ENCODE results near the gene MLF2.

MLF2 gene

GRCh38 chr12:6752921-6753771 is at the start of gene MLF2:
Gene MLF2 (minus strand): TSS chr12:6753141. CDS start chr12:6752334, 807 bp downstream.
- peak; percentile 81 for DNase-seq

DNA sequence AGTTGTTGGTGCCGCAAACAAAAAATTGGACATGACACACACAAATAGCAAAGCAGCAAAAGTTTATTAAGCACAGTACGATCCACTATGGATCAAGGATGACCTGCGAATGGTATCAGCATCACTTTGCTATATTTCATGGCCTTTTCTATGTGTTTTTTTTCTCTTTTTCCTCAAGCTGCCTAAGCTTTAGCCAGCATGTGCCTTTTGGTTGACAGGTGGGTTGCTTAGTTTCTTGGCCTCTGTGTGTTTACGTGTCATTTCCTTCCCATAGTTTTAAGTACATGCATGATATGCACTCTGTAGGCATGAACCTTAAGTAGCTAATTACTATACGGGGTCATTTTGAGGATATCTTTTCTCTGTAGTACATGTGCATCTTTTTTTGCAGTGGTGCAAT is 46.2 kb upstream of the MLF2 start:
- no peak for DNase-seq

DNA sequence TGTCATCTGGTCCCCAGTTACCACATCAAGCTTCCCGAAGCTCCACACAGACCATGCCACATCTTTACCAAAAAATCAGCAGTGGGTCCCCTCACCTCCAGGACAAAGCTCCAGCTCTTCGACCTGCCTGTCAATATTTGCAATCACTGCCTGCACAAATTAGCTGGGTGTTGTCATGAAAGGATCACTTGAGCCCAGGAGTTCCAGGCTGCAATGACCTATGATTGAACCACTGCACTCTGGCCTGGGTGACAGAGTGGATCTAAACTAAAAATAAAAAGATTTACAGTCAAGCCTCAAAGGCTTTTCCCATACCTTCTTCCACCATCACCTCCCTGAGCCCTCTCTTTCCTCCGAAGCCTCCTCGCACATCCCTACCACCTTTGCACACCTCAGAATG is 43.6 kb upstream of the MLF2 start:
- DNase-seq = no peak

GRCh38 chr12:6795088-6795487 is 42.1 kb upstream of the MLF2 start:
- no peak for DNase-seq

GRCh38 chr12:6792522-6793201 is 39.7 kb upstream of the MLF2 start:
- DNase-seq = no peak

DNA sequence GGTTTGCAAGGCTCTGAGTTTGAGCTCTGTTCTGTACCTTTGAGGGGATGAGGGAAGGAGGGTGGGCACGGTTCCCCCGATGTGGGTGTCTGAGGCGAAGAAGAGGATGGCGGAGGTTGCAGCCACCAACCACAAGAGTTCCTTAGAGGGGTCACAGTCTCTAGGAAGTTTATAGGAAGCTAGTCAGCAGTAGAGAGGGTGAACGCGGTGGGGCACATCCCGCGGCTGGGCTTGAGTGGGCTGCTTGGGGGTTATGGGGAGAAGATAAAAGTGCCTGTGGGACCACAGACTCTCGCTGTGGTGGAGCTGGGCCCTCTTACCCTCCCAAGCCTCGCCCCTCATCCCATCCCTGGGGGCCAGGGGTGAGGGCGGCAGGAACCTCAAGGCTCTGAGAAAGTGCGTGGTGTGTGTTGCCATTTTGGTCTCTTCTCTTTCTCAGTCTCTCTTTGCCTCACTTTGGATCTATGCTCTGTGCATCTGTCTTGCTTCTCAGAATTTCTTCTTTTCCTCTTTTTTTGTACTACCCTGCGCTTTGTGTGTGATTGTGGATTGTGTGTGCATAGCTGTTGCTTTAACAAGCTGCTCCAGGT is 39.1 kb upstream of the MLF2 start:
- DNase-seq = no peak

DNA sequence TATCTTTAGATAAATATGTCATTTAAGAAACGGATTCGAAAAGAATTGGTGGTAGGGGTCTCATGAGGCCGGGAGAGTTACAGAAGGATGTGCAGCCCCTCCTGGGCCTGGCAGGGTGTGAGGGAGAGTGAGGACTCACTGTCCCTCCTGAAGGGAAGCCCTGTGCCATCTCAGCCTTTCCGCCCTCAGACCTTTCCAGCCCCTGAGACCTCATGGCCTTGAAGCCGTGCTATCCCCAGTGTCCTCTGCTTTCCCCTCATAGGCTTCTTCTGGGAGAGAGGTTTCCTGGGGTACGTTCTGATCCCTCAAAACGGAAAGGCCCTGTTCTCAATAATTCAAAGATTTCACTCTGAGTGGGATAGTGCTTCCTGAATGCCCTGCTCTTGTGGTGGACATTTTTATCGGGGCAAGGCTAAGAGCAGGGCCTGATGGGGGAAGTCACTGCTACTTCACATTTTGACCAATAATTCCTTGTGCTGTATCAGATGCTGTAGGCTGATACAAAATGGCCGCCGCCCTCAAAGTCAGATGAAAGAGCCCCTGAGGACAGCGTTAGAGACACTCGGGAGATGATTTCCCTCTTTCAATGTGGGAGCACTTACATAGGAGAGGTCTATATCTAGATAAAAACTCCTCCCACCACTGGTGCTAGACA is 37.7 kb upstream of the MLF2 start:
- DNase-seq = no peak

DNA sequence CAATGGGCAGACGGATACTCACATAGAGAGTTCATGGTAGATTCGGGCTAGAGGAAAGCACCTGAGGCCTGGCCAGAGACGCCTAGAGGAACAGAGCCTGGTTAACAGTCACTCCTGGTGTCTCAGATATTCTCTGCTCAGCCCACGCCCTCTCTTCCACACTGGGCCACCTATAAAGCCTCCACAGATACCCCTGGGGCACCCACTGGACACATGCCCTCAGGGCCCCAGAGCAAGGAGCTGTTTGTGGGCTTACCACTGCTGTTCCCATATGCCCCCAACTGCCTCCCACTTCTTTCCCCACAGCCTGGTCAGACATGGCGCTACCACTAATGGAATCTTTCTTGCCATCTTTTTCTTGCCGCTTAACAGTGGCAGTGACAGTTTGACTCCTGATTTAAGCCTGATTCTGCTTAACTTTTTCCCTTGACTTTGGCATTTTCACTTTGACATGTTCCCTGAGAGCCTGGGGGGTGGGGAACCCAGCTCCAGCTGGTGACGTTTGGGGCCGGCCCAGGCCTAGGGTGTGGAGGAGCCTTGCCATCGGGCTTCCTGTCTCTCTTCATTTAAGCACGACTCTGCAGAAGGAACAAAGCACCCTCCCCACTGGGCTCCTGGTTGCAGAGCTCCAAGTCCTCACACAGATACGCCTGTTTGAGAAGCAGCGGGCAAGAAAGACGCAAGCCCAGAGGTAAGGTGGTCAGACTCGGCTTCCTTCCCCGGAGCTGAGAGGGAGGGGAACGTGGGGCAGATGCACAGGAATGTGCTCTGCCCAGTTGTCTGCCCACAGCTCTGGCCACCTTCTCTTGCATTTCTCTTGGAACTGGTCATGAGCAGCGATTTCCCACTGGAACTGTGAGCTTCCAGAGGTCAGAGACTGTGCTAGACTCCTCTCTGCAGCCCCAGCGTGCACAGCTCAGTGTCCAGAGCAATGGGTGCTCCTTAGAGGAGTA is 36.3 kb upstream of the MLF2 start, which contains the start of gene CD4:
Gene CD4, plus strand, starts transcription at position 557 of the 953 bp plus-strand sequence. CDS start 10,611 bp downstream, outside the sequence.
- DNase-seq = no peak

DNA sequence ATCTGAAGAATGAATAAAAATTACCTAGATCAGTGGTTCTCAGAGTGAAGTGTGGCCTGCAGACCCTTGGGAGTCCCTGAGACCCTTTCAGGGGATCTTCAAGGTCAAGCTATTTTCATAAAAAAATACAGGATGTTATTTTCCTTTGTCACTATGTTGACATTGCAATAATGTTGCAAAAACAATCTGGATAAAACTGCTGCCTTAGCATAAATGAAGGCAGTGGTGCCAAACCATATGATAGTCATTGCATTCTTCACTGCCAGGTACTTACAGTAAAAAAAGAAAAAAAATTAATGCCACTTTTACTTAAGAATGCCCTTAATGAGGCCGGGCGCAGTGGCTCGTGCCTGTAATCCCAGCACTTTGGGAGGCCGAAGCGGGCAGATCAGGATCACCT is 34.4 kb upstream of the MLF2 start:
- no peak for DNase-seq

DNA sequence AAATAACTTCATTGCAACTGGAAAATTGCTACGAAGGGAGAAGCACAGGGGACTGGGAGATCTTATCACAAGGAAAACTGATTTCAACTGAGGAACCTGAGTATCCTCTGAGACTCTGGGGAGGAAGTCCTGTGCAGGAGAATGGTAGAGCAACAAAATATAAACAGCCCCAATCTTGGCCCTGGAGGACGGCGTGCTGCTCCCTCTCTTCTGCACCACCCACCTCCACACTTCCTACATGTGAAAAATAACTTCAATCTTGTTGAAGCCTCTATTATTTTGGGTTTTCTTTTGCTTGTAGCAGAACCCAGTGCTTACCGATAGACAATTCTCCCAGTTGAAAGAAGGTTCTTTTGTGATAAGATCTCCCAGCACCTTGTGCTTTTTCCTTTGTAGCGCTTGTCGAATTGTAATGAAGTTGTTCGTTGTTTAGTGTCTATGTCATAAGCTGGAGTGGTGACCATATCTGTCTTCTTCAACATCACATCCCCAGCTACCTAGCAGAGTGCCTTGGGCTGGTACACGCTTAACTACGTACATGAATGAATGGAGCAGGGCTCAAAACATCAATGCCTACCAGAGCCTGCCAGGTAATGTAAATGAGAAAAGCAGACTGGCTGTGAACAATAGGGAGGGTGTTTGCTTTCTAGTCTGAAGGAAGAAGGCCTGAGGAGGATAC is 33.6 kb upstream of the MLF2 start:
- DNase-seq = no peak

GRCh38 chr12:6784761-6785160 is 31.8 kb upstream of the MLF2 start:
- no peak for DNase-seq

GRCh38 chr12:6784296-6784695 is 31.4 kb upstream of the MLF2 start:
- no peak for DNase-seq

DNA sequence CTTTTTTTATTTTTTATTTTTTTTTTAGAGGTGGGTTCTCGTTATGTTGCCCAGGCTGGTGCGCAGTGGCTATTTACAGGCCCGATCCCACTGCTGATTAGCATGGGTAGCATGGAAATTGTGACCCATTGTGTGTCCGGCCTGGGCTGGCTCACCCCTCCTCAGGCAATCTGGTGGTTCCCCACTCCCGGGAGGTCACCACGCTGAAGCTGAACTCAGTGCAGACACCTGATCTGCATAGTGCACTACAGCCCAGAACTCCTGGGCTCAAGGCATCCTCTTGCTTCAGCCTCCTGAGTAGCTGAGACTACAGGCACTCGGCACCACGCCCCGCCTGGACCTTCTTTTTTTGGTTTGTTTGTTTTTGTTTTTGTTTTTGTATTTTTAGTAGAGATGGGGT is 30.9 kb upstream of the MLF2 start:
- DNase-seq = no peak

DNA sequence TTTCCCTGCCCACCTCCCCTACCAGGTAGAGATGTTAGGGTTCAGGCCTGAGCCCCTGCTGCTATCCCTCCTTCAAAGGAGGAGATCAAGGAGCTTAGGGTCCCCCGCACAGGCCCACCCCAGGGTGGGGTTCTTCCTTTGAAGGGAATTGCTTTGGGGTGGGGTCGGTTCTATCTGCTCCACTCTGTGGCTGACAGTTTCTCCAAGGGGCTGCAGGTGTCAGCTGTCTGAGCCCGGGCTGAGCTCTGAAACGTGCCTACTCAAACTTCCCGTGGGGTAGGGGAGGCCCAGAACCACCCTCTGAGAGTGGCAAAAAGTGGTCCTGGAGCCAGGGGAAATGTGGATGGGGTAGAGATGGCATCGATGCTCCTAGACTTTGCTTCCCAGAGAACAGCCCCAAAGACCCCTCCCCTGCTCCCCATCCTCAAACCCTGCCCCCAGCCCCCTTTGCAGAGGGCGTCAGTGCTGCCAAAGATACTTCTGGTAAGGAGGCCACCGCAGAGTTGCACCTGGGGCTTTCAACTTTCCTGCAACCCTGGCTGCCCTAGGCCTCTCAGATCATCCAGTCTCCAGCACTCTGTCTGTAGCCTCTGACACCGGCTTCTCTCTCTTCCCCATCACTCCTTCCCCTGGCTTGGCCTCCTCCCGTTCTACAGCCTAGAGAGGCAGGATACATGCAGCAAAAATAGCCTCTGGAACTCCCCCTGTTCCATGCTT is 30.1 kb upstream of the MLF2 start:
- DNase-seq = no peak

DNA sequence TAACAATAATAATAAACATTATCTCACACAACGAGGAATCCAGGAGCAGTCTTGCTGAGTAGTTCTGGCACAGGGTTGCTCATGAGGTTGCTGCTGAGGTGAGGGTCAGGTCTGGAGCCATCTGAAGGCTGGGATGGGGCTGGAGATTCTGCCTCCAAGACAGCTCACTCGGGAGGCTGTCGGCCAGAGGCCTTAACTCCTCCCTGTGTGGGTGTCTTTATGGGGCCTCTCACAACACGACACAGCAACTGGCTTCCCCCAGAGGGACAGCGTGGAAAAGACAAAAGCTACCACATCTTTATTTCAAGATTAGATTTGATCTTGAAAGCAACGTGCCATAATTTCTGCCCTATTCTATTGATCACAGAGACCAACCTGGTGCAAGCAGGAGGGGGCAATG is 29.2 kb upstream of the MLF2 start:
- no peak for DNase-seq

GRCh38 chr12:6780573-6780972 is 27.6 kb upstream of the MLF2 start:
- DNase-seq = no peak

- no peak for DNase-seq
Observed at GRCh38 chr12:6779708-6780432, 26.9 kb upstream of the MLF2 start.

GRCh38 chr12:6778574-6779550 is 25.9 kb upstream of the MLF2 start:
- peak; percentile 74 for DNase-seq

GRCh38 chr12:6778217-6778573 is 25.3 kb upstream of the MLF2 start:
- DNase-seq = no peak
